ELF-1 (cell line): ENCODE results near the gene PHYKPL.
"Not testable (repeated sequence)": the region's sequence is repeated elsewhere in the genome, so short reads cannot be mapped to it uniquely, and the experiment has no call there.

ENCODE experiments used
- DNase-seq: peaks from one replicate; pipeline ENCODE4 v3.0.0-alpha.2; 2016; ENCODE audit warnings: low read depth, low spot score

PHYKPL gene

DNA sequence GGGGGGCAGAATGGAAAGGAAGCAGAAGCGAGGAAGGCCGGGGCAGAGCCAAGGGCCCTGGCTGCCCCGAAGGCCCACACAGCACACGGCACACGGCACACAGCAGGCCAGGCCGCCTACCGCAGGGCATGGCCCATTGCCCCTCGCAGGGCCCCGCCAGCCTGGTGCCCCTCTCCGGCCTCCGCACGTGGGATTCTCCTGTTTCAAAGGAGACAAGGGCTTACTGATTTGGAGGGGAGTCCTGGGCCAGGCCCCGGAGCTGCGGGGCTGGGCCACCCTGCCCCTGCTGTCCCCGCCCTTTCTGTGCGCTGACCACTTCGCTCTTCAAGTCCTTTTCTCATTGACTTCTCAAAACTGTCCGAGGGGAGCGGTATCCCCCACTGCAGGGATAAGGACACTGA lies 7.7 kb upstream of the PHYKPL start:
- DNase-seq, result no peak

DNA sequence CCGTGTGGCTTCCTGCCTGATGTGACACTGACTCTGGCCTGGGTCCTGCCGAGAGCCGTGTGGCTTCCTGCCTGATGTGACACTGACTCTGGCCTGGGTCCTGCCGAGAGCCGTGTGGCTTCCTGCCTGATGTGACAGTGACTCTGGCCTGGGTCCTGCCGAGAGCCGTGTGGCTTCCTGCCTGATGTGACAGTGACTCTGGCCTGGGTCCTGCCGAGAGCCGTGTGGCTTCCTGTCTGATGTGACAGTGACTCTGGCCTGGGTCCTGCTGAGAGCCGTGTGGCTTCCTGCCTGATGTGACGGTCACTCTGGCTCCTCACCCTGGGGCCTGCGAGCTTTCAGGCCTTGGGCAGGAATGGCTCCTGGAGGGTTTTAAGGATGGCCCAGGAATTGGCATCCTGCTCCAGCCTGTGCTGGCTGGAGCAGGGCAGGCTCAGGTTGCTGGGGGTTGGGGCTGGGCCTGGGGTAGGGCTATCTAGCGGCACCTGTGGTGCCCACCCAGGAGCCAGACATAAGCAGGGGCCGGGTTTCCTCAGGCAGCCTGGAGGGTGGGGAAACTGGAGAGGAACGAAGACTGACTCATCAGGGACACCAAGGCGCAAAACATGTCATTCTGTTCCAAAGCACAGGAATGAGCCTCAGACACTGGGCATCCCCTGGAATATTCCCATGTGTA lies 7.2 kb upstream of the PHYKPL start:
- DNase-seq, result not testable (repeated sequence)

DNA sequence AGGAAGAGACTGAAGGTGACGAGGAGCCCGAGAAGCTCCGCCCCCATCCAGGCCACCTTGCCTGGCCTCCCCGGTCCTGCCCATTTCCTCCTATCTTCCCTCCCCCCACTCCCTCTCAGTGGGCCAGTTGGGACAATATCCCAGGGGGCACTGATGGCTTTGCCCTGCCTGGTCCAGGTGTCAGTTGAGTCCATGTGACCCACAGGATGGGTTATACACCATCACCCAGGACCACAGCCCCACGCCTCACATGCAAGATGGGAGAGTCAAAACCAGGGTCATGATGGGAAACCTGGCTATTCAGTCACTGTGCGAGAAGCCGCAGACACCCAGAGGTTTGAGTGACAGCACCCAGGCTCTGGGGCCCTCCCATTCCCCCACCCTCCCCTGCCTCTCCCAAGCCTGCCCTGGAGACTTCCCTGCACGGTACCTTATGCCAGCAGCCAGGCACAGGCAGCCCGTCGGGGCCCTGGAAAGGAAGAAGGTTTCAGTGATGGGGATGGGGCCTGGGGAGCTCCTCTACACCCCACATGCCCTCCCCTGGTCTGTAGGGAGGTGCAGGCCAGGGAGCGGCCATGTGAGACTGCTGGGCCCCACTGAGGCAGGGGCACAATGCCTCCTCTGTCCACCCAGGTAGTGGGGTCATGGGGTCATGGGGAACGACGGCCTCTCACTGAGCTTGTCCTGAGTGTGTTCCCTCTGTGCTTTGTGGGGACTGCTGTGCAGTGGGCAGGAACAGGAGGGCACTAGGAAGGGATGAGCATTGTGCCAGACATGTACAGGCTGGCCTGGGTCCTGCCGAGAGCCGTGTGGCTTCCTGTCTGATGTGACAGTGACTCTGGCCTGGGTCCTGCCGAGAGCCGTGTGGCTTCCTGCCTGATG lies 6.3 kb upstream of the PHYKPL start:
- no peak for DNase-seq

- no peak for DNase-seq
Measured at GRCh38 chr5:178238313-178238635, 5.7 kb upstream of the PHYKPL start.

- DNase-seq, result no peak
Measured at GRCh38 chr5:178237431-178238312, 5.1 kb upstream of the PHYKPL start.

GRCh38 chr5:178236679-178237078 lies 4.1 kb upstream of the PHYKPL start:
- DNase-seq, result no peak

DNA sequence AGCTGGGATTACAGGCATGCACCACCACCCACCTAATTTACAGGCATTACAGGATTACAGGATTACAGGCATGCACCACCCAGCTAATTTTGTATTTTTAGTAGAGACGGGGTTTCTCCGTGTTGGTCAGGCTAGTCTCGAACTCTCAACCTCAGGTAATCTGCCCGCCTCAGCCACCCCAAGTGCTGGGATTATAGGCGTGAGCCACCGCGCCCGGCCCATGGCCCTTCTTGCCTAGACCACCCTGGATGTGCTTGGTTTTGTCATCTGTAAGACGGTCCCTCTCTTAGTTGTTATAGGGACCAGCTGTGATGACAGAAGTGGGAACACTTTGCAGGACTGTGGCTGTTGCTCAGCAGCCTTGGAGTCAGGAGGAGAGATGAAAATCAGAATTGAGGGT lies 3.5 kb upstream of the PHYKPL start:
- DNase-seq, result no peak

DNA sequence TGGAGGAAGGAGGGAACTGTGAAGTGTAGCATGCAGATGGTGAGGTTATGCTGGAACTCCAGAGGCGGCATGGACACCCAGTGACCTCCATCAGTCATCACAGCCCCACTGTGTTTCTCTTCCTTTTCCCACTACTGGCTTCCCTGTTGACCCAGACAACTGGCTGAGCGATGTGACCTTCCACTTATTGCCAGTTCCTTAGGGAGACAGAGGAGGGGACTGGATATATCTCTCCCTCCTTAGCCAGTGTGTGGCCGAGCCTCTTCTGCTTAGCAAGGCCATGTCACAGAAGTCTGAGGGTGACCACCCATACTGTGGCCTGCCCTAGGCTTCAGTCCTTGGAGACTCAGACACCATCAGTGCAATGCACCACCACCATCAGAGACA lies 3.0 kb upstream of the PHYKPL start:
- DNase-seq, result no peak

DNA sequence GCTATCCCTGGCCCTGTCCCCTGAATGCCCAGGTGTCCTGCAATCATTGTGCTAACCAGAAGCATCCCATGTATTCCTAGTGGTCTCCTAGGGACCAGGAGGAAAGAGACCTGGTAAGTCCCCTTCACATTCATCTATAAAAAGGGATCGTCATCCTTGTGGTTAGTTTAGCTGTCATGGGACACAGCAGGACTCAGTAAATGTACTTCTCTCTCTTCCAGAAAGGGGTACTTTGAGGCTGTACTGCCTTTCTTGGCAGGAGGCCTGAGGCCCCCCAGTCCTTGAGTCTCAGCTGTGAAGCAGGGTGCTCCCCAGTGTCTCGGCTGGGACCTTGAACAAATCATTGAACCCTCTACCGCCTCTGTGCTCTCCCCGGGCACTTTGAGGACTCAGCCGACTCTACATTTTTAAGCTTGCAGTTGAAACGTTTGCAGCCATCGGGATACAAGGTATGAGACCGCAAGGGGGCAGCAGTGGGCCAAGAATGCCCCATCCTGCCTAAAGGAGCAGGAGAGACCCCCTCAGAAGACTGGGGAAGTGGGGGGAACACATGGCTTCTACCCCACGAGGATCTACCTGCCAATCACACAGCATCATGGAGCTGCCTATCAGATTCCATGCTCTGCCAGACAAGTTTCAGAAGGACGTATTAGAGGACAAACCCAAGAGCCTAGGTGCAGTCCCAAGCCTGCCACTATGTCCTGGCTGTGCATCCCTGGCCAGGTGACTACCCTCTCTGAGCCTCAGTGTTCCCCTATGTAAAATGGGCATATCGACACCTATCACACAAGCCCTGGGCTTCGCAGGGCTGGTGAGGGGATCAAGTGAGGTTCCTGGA lies 2.4 kb upstream of the PHYKPL start:
- peak; percentile 89 for DNase-seq

DNA sequence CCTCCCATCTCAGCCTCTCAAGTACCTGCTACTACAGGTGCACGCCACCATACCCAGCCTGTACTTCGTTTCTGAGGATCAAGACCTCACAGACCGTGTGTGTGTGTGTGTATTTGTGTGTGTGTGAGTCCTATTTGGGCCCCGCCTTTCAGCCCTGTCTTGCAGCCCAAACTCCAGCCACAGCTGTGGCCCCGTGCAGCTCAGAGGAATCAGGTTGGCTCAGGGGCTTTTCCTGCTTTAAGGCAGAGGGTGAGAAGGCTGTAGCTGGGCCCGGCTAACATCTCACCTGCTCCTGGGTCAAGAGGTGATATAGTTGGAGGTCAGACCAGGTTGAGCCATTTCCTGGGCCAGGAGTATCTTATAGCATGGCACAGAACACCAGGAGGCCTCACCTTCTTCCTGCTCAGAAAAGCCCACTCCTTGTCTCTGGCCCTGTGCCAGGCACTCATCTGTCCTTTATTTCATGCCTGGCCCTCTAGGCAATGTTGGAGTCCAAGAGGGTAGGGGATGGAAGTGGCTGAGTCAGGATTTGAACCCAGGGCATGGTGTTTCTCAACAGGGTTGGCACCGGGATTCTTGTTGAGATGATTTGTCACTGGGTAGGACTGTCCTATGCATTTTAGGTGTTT lies 1.6 kb upstream of the PHYKPL start:
- no peak for DNase-seq

GRCh38 chr5:178232920-178233429 lies 373 bp upstream of the PHYKPL start:
- no peak for DNase-seq

GRCh38 chr5:178231539-178232123 lies 971 bp downstream of the PHYKPL start:
- no peak for DNase-seq

GRCh38 chr5:178230879-178231538 lies 1.6 kb downstream of the PHYKPL start:
- DNase-seq, result no peak

DNA sequence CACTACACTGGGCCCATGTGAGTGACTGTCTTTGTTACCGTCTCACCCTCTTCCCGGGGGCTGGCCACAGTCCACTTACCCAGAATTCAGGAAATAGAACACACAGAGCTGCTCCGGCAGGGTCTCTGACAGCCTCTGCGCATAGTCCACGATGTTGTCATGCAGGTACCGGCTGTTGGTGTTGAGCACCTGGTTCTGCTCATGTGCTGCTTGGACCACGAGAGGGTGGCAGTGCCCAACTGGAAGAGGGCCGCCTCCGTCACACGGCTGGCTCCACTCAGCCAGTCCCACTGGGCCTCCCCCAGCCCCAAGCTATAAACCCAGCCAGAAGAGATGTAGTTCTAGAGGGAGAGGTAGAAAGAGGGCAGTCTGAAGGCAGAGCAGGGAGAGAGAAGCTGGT lies 2.7 kb downstream of the PHYKPL start:
- no peak for DNase-seq

- not testable (repeated sequence) for DNase-seq
Measured at GRCh38 chr5:178229111-178229510, 3.5 kb downstream of the PHYKPL start.

- no peak for DNase-seq
Measured at GRCh38 chr5:178228609-178229008, 4.0 kb downstream of the PHYKPL start.

- DNase-seq, result no peak
Measured at GRCh38 chr5:178227929-178228328, 4.7 kb downstream of the PHYKPL start.

DNA sequence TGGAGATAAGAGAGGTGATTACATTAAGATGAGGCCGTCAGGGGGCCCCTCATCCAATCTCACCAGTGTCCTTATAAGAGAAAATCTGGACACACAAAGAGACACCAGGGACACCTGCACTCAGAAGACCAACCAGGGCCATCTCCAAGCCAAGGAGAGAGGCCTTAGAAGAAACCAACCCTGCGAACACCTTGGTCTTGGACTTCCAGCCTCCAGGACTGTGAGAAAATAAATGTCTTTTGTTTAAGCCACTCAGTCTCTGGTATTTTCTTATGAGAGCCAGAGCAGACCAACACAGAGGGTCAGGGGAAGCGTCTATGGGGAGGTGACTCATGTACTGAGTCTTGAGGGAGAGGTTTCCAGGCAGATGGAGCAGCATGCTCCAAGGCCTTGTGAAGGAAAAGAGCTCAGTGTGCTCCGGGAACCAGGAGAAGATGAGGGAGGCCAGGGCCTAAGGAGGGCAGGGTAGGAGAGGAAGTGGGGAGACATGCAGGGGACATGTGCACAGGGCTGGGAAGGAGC lies 5.4 kb downstream of the PHYKPL start:
- DNase-seq, result no peak

DNA sequence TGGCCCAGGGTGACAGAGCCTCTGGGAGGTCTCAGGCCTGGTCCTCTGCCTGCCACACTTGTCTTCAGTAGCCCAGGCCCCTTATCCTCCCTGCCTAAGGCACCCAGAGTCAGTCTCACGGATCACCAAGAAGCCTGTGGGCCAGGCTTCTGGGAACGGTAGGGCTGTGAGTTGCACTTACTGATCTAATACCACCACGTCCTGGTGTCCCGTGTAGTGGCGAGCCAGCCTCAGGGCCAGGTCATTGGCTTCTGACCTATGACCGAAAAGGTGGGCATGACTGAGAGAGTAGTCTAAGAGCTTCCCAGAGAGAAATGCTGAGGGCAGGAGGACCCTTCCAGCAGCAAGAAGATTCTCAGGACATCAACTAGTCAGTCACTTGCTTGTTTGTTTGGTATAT lies 7.4 kb downstream of the PHYKPL start:
- DNase-seq, result no peak

- no peak for DNase-seq
Measured at GRCh38 chr5:178224403-178224802, 8.2 kb downstream of the PHYKPL start.
